BLaER1 (cell line): Measurements from ENCODE around the gene NGF.

ENCODE experiments used
- H3K27ac ChIP-seq: shearing (Covaris generic); formaldehyde crosslinking; 2 replicates; pipeline ENCODE4 v1.8.1; 2022
- H3K27me3 ChIP-seq: shearing (Covaris generic); formaldehyde crosslinking; 2 replicates; pipeline ENCODE4 v1.8.1; 2022
- H3K36me3 ChIP-seq: shearing (Covaris generic); formaldehyde crosslinking; 2 replicates; pipeline ENCODE4 v1.8.1; 2022
- H3K4me1 ChIP-seq: shearing (Covaris generic); formaldehyde crosslinking; 2 replicates; pipeline ENCODE4 v1.8.1; 2022
- H3K4me2 ChIP-seq: shearing (Covaris generic); formaldehyde crosslinking; 2 replicates; pipeline ENCODE4 v1.8.1; 2022
- H3K4me3 ChIP-seq: shearing (Covaris generic); formaldehyde crosslinking; 2 replicates; pipeline ENCODE4 v1.8.1; 2022
- H3K9ac ChIP-seq: shearing (Covaris generic); formaldehyde crosslinking; 2 replicates; pipeline ENCODE4 v1.8.1; 2022
- H3K9me3 ChIP-seq: shearing (Covaris generic); formaldehyde crosslinking; 2 replicates; pipeline ENCODE4 v1.8.1; 2022
- H4K20me1 ChIP-seq: shearing (Covaris generic); formaldehyde crosslinking; 2 replicates; pipeline ENCODE4 v1.8.1; 2022
- Cebpa-rat ChIP-seq: shearing (Covaris generic); IDR thresholded peaks from 2 replicates; pipeline ENCODE4 v1.8.1; 2022

Gene NGF

GRCh38 chr1:115332813-115333608 is 5.0 kb downstream of the NGF start:
- no peaks in the 10 kb centered on the region for H3K36me3 ChIP-seq
- no peaks in the 10 kb centered on the region for H3K4me1 ChIP-seq
- no peak overlapping the region for H3K4me3 ChIP-seq
- peaks cover 7% of the 10 kb centered on the region for H3K9me3 ChIP-seq
- H3K4me2 ChIP-seq, result no peak overlapping the region
- H3K27ac ChIP-seq, result no peak overlapping the region
- H4K20me1 ChIP-seq, result no peaks in the 10 kb centered on the region
- no peak overlapping the region for H3K9ac ChIP-seq
- TF ChIP-seq Cebpa-rat, result no peak
- H3K27me3 ChIP-seq, result no peaks in the 10 kb centered on the region

GRCh38 chr1:115331558-115332331 is 6.3 kb downstream of the NGF start:
- no peak overlapping the region for H3K27ac ChIP-seq
- no peaks in the 10 kb centered on the region for H3K36me3 ChIP-seq
- H3K4me2 ChIP-seq, result no peak overlapping the region
- no peaks in the 10 kb centered on the region for H3K27me3 ChIP-seq
- H3K4me1 ChIP-seq, result no peaks in the 10 kb centered on the region
- no peak overlapping the region for H3K4me3 ChIP-seq
- H3K9me3 ChIP-seq, result no peaks in the 10 kb centered on the region
- no peaks in the 10 kb centered on the region for H4K20me1 ChIP-seq
- H3K9ac ChIP-seq, result no peak overlapping the region
- no peak for TF ChIP-seq Cebpa-rat

GRCh38 chr1:115330480-115331013 is 7.5 kb downstream of the NGF start:
- H3K4me3 ChIP-seq, result no peak overlapping the region
- no peaks in the 10 kb centered on the region for H3K27me3 ChIP-seq
- H3K9me3 ChIP-seq, result no peaks in the 10 kb centered on the region
- H3K4me2 ChIP-seq, result no peak overlapping the region
- no peak overlapping the region for H3K27ac ChIP-seq
- no peaks in the 10 kb centered on the region for H4K20me1 ChIP-seq
- no peak overlapping the region for H3K9ac ChIP-seq
- no peaks in the 10 kb centered on the region for H3K4me1 ChIP-seq
- TF ChIP-seq Cebpa-rat, result no peak
- H3K36me3 ChIP-seq, result no peaks in the 10 kb centered on the region

GRCh38 chr1:115329965-115330364 is 8.1 kb downstream of the NGF start:
- no peaks in the 10 kb centered on the region for H3K36me3 ChIP-seq
- no peaks in the 10 kb centered on the region for H3K9me3 ChIP-seq
- no peak overlapping the region for H3K9ac ChIP-seq
- no peaks in the 10 kb centered on the region for H3K4me1 ChIP-seq
- TF ChIP-seq Cebpa-rat, result no peak
- H4K20me1 ChIP-seq, result no peaks in the 10 kb centered on the region
- H3K4me3 ChIP-seq, result no peak overlapping the region
- no peak overlapping the region for H3K4me2 ChIP-seq
- H3K27me3 ChIP-seq, result no peaks in the 10 kb centered on the region
- H3K27ac ChIP-seq, result no peak overlapping the region

- H3K36me3 ChIP-seq, result no peaks in the 10 kb centered on the region
- H4K20me1 ChIP-seq, result no peaks in the 10 kb centered on the region
- TF ChIP-seq Cebpa-rat, result no peak
- no peaks in the 10 kb centered on the region for H3K4me1 ChIP-seq
- no peak overlapping the region for H3K4me2 ChIP-seq
- H3K27ac ChIP-seq, result no peak overlapping the region
- H3K9me3 ChIP-seq, result no peaks in the 10 kb centered on the region
- no peak overlapping the region for H3K9ac ChIP-seq
- H3K4me3 ChIP-seq, result no peak overlapping the region
- no peaks in the 10 kb centered on the region for H3K27me3 ChIP-seq
These were observed 10.8 kb downstream of the NGF start for GRCh38 chr1:115327270-115327669.

GRCh38 chr1:115326419-115326818 is 11.6 kb downstream of the NGF start:
- no peak overlapping the region for H3K27ac ChIP-seq
- H3K4me1 ChIP-seq, result no peaks in the 10 kb centered on the region
- H3K36me3 ChIP-seq, result no peaks in the 10 kb centered on the region
- no peaks in the 10 kb centered on the region for H4K20me1 ChIP-seq
- H3K9ac ChIP-seq, result no peak overlapping the region
- no peak overlapping the region for H3K4me3 ChIP-seq
- H3K9me3 ChIP-seq, result no peaks in the 10 kb centered on the region
- H3K27me3 ChIP-seq, result no peaks in the 10 kb centered on the region
- no peak for TF ChIP-seq Cebpa-rat
- H3K4me2 ChIP-seq, result no peak overlapping the region

- Histone ChIP-seq H3K27me3 (no peaks in the 10 kb centered on the region), H3K27ac (no peak overlapping the region)
- no peak for TF ChIP-seq Cebpa-rat
These were observed 12.2 kb downstream of the NGF start for GRCh38 chr1:115325874-115326273.

GRCh38 chr1:115324649-115325420 is 13.2 kb downstream of the NGF start:
- no peak for TF ChIP-seq Cebpa-rat
- no peaks in the 10 kb centered on the region for H3K36me3 ChIP-seq
- H3K27ac ChIP-seq, result no peak overlapping the region
- no peak overlapping the region for H3K4me3 ChIP-seq
- H3K27me3 ChIP-seq, result no peaks in the 10 kb centered on the region
- H3K9me3 ChIP-seq, result no peaks in the 10 kb centered on the region
- H3K4me2 ChIP-seq, result no peak overlapping the region
- H4K20me1 ChIP-seq, result no peaks in the 10 kb centered on the region
- H3K4me1 ChIP-seq, result no peaks in the 10 kb centered on the region
- no peak overlapping the region for H3K9ac ChIP-seq

More at GRCh38 chr1:115325874-115326273, 12.2 kb downstream of the NGF start:
- H3K9ac ChIP-seq, result no peak overlapping the region
- H3K4me1 ChIP-seq, result no peaks in the 10 kb centered on the region
- H3K4me2 ChIP-seq, result no peak overlapping the region
- H4K20me1 ChIP-seq, result no peaks in the 10 kb centered on the region
- no peaks in the 10 kb centered on the region for H3K36me3 ChIP-seq
- no peak overlapping the region for H3K4me3 ChIP-seq
- H3K9me3 ChIP-seq, result no peaks in the 10 kb centered on the region

GRCh38 chr1:115323366-115324004 is 14.6 kb downstream of the NGF start:
- Histone ChIP-seq H3K36me3 (no peaks in the 10 kb centered on the region), H3K4me1 (no peaks in the 10 kb centered on the region), H3K27ac (no peak overlapping the region), H3K27me3 (no peaks in the 10 kb centered on the region), H3K9ac (no peak overlapping the region), H3K4me2 (no peak overlapping the region), H3K4me3 (no peak overlapping the region), H3K9me3 (no peaks in the 10 kb centered on the region), H4K20me1 (no peaks in the 10 kb centered on the region)
- no peak for TF ChIP-seq Cebpa-rat
